B cell (primary cell): ENCODE results near the gene CDK8. TPM values are rescaled to one million over a fixed set of nuclear protein-coding genes. Genes with fewer than 3 reads are reported as not detected.

Source experiments
- ATAC-seq: fragments of 200-7000 bp; cut with Tn5 transposase; one replicate; pipeline ENCODE4 v1.10.0; 2021; ENCODE audit warnings: low read depth, mild to moderate bottlenecking, moderate number of reproducible peaks, moderate library complexity
- CTCF ChIA-PET: fragments of 350-600 bp; sonication (Branson Sonifier 250); formaldehyde crosslinking; loops from one replicate; lab custom pipeline; 2021; ENCODE audit warnings: antibody characterized with exemption, inconsistent platforms; lab: Charles Lee
- POLR2A ChIA-PET: fragments of 350-600 bp; sonication (Branson Sonifier 250); formaldehyde crosslinking; loops from one replicate; lab custom pipeline; 2021; ENCODE audit warnings: antibody characterized with exemption; lab: Charles Lee
- DNase-seq: peaks from one replicate; pipeline ENCODE4 v3.0.0; 2013
- H2AFZ ChIP-seq: 2 replicates; pipeline ENCODE4 v1.6.1; 2012; ENCODE audit warnings: mild to moderate bottlenecking, low read depth, low read length; ENCODE audit not compliant: insufficient read depth, poor library complexity, severe bottlenecking
- H3K27ac ChIP-seq, 2 donors: 1 replicate in 1 of 2; 2 replicates in 1 of 2; pipeline ENCODE4 v1.5.1; 2012 to 2013; ENCODE audit warnings: low read length in 2 of 2, mild to moderate bottlenecking in 2 of 2, moderate library complexity in 1 of 2
- H3K27me3 ChIP-seq, 4 experiments: fragments of 200-600 bp in 1 of 4; sonication (generic) in 1 of 4; replicated peaks in 1 of 4; 1 replicate in 2 of 4; 2 replicates in 2 of 4; pipeline versions ENCODE4 v1.6.1 to v1.7.0; 2013 to 2016; ENCODE audit warnings: low read length in 3 of 4, mild to moderate bottlenecking in 2 of 4, mixed read lengths in 1 of 4, moderate library complexity in 1 of 4; ENCODE audit not compliant: insufficient read depth in 4 of 4, control insufficient read depth in 3 of 4; ENCODE audit errors: control extremely low read depth in 1 of 4
- H3K36me3 ChIP-seq, 2 experiments: replicated peaks in 1 of 2; 1 replicate in 1 of 2; 2 replicates in 1 of 2; pipeline versions ENCODE4 v1.6.1 to v1.7.1; 2013; ENCODE audit warnings: low read length in 1 of 2; ENCODE audit not compliant: insufficient read depth in 2 of 2, control insufficient read depth in 1 of 2; ENCODE audit errors: control extremely low read depth in 1 of 2, extremely low read depth in 1 of 2
- H3K4me1 ChIP-seq, 2 donors: fragments of 200-600 bp in 1 of 2; sonication (generic) in 1 of 2; 1 replicate in 1 of 2; 2 replicates in 1 of 2; pipeline versions ENCODE4 v1.5.1 to v1.6.1; 2013 to 2017; ENCODE audit warnings: low read length in 2 of 2; ENCODE audit not compliant: control insufficient read depth in 2 of 2, insufficient read depth in 2 of 2
- H3K4me2 ChIP-seq: replicated peaks from 2 replicates; pipeline ENCODE3; 2012; ENCODE audit warnings: mild to moderate bottlenecking, low read depth, low read length; ENCODE audit not compliant: poor library complexity, severe bottlenecking
- H3K4me3 ChIP-seq, 5 experiments: fragments of 200-600 bp in 1 of 5; sonication (generic) in 1 of 5; 1 replicate in 3 of 5; 2 replicates in 2 of 5; pipeline versions ENCODE4 v1.5.1 to v1.7.0; 2011 to 2016; ENCODE audit warnings: low read length in 4 of 5, mild to moderate bottlenecking in 4 of 5, low read depth in 2 of 5, control low read depth in 1 of 5, moderate library complexity in 1 of 5; ENCODE audit not compliant: insufficient read depth in 1 of 5; ENCODE audit errors: control extremely low read depth in 1 of 5, extremely low read depth in 1 of 5
- H3K79me2 ChIP-seq: fragments of 200-600 bp; sonication (generic); one replicate; pipeline ENCODE4 v1.6.0; 2016; ENCODE audit warnings: low read length; ENCODE audit not compliant: control insufficient read depth, insufficient read depth
- H3K9ac ChIP-seq: fragments of 200-600 bp; sonication (generic); 2 replicates; pipeline ENCODE4 v1.6.1; 2017; ENCODE audit warnings: mild to moderate bottlenecking, low read length, moderate library complexity
- H3K9me3 ChIP-seq, 3 donors: one replicate each; pipeline versions ENCODE4 v1.6.1 to v1.7.1; 2013; ENCODE audit warnings: low read length in 2 of 3; ENCODE audit not compliant: control insufficient read depth in 2 of 3, insufficient read depth in 1 of 3; ENCODE audit errors: control extremely low read depth in 1 of 3
- H4K20me1 ChIP-seq: 2 replicates; pipeline ENCODE4 v1.6.0; 2012; ENCODE audit warnings: mild to moderate bottlenecking, low read length; ENCODE audit not compliant: insufficient read depth, control insufficient read depth, poor library complexity, severe bottlenecking
- H3K27ac Mint-ChIP-seq: one replicate; pipeline ENCODE4 v1.8.0; 2021; ENCODE audit warnings: mixed read lengths
- H3K27me3 Mint-ChIP-seq: one replicate; pipeline ENCODE4 v1.8.0; 2021; ENCODE audit warnings: mixed read lengths
- H3K4me1 Mint-ChIP-seq: one replicate; pipeline ENCODE4 v1.8.0; 2021; ENCODE audit warnings: mixed read lengths
- H3K4me3 Mint-ChIP-seq: one replicate; pipeline ENCODE4 v1.8.0; 2021; ENCODE audit warnings: mixed read lengths
- H3K9me3 Mint-ChIP-seq: one replicate; pipeline ENCODE4 v1.8.0; 2022; ENCODE audit warnings: mixed read lengths; ENCODE audit not compliant: insufficient read depth
- EZH2 ChIP-seq: IDR thresholded peaks from 2 replicates; pipeline ENCODE4 v1.6.1; 2012; ENCODE audit warnings: borderline replicate concordance, low read depth, mild to moderate bottlenecking, moderate library complexity, low read length; ENCODE audit not compliant: insufficient read depth, poor library complexity, severe bottlenecking
- WGBS: methylation state at CpG from one replicate; pipeline ENCODE4 v1.1.5; 2013; ENCODE audit warnings: missing lambda C conversion rate; ENCODE audit not compliant: insufficient coverage; 5-methylcytosine and 5-hydroxymethylcytosine counted together
- intact Hi-C: fragments of 100-400 bp; cut with micrococcal nuclease; formaldehyde crosslinking; loops from one replicate; pipeline ENCODE4 v1.10.0; 2022
- polyA plus RNA-seq: library from polyadenylated mRNA; depleted of rRNA; stranded (reverse); fragments of >200 nt; gene quantifications from 2 replicates; pipeline ENCODE4 v1.2.3, GENCODE V29; 2012
- total RNA-seq, 2 donors: library from RNA; stranded (reverse); fragments of 120-200 nt in 1 of 2; gene quantifications; 1 replicate in 1 of 2; 2 replicates in 1 of 2; pipeline versions ENCODE4 v1.2.3 to v1.2.4, GENCODE V29; 2013 to 2022
- TF ChIP-seq, protein P1 (sequence below): fragments of 200-600 bp; IDR thresholded peaks from one replicate; pipeline ENCODE4 v1.8.0; 2022; ENCODE audit warnings: antibody characterized with exemption, mild to moderate bottlenecking

The CDK8 gene
- total and polyA plus RNA-seq, 2 donors (not counting 1 experiment from before 2014, with no cell fraction given) = 10.8 to 13.5 TPM

- POLR2A ChIA-PET = no interaction called here
- ATAC-seq (no peak), DNase-seq (no peak)
- H4K20me1 ChIP-seq = no peaks in the 10 kb centered on the region
- H3K79me2 ChIP-seq = no peaks in the 10 kb centered on the region
- H3K9ac ChIP-seq = no peak overlapping the region
- H3K27ac ChIP-seq = no peak overlapping the region
- CTCF ChIA-PET = no interaction called here
- peaks cover 3 to 6% of the 10 kb centered on the region in 2 experiments for H3K36me3 ChIP-seq
- H2AFZ ChIP-seq = no peak overlapping the region
- no peaks in the 10 kb centered on the region for H3K4me1 ChIP-seq
- H3K27me3 Mint-ChIP-seq = no peaks in the 10 kb centered on the region
- no peak overlapping the region for H3K4me3 ChIP-seq
- TF ChIP-seq, protein P1, sequence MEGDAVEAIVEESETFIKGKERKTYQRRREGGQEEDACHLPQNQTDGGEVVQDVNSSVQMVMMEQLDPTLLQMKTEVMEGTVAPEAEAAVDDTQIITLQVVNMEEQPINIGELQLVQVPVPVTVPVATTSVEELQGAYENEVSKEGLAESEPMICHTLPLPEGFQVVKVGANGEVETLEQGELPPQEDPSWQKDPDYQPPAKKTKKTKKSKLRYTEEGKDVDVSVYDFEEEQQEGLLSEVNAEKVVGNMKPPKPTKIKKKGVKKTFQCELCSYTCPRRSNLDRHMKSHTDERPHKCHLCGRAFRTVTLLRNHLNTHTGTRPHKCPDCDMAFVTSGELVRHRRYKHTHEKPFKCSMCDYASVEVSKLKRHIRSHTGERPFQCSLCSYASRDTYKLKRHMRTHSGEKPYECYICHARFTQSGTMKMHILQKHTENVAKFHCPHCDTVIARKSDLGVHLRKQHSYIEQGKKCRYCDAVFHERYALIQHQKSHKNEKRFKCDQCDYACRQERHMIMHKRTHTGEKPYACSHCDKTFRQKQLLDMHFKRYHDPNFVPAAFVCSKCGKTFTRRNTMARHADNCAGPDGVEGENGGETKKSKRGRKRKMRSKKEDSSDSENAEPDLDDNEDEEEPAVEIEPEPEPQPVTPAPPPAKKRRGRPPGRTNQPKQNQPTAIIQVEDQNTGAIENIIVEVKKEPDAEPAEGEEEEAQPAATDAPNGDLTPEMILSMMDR = no peak
- no peak for TF ChIP-seq EZH2
- H3K27ac Mint-ChIP-seq = no peak overlapping the region
- no peaks in the 10 kb centered on the region for H3K4me1 Mint-ChIP-seq
- 100% methylated on average over 1 of the region's 2 CpGs for WGBS
- intact Hi-C loops = no loop called here
- H3K9me3 Mint-ChIP-seq = no peaks in the 10 kb centered on the region
- no peaks in the 10 kb centered on the region for H3K27me3 ChIP-seq
- H3K9me3 ChIP-seq = peaks cover 0 to 1% (median 0%) of the 10 kb centered on the region in 3 donors
- H3K4me2 ChIP-seq = no peak overlapping the region
- H3K4me3 Mint-ChIP-seq = no peak overlapping the region
Observed at GRCh38 chr13:26380930-26381329, 127.0 kb downstream of the CDK8 start.

GRCh38 chr13:26382366-26382765 is 128.4 kb downstream of the CDK8 start:
- intact Hi-C loops = no loop called here
- no peaks in the 10 kb centered on the region for H3K27me3 Mint-ChIP-seq
- TF ChIP-seq, protein P1 = no peak
- TF ChIP-seq EZH2 = no peak

More at GRCh38 chr13:26382366-26382765, 128.4 kb downstream of the CDK8 start:
- Mint-ChIP-seq H3K4me3 (no peak overlapping the region), H3K9me3 (no peaks in the 10 kb centered on the region), H3K27ac (no peak overlapping the region), H3K4me1 (no peaks in the 10 kb centered on the region)
- H3K27me3 ChIP-seq = no peaks in the 10 kb centered on the region
- no peaks in the 10 kb centered on the region for H3K79me2 ChIP-seq
- no peak overlapping the region for H3K4me3 ChIP-seq
- H3K9me3 ChIP-seq = peaks cover 0 to 1% (median 0%) of the 10 kb centered on the region in 3 donors
- no peaks in the 10 kb centered on the region for H3K4me1 ChIP-seq
- H2AFZ ChIP-seq = no peak overlapping the region
- DNase-seq = no peak
- no peaks in the 10 kb centered on the region for H4K20me1 ChIP-seq
- no peak overlapping the region for H3K4me2 ChIP-seq
- peaks cover 4 to 8% of the 10 kb centered on the region in 2 experiments for H3K36me3 ChIP-seq
- POLR2A ChIA-PET = no interaction called here
- no peak for ATAC-seq
- CTCF ChIA-PET = no interaction called here
- no peak overlapping the region for H3K27ac ChIP-seq
- no CpG with 5 or more reads among the region's 2 CpGs for WGBS
- no peak overlapping the region for H3K9ac ChIP-seq
